ENCODE measurements around the gene SERPINA12. TPM values are rescaled to one million over a fixed set of nuclear protein-coding genes. Genes with fewer than 3 reads are reported as not detected.
"Not testable (repeated sequence)": the region's sequence is repeated elsewhere in the genome, so short reads cannot be mapped to it uniquely, and the experiment has no call there.

The SERPINA12 gene
- total RNA-seq, 2 experiments from 2014 or later, result not detected

GRCh38 chr14:94523265-94523664, 14.0 kb upstream of the SERPINA12 start:
- H3K27ac Mint-ChIP-seq, result no peak overlapping the region
- CTCF ChIA-PET, result no interaction called here
- POLR2A ChIA-PET, result no interaction called here
- peaks cover 24% of the 10 kb centered on the region for H3K27me3 Mint-ChIP-seq
- peaks cover 8% of the 10 kb centered on the region for H3K9me3 Mint-ChIP-seq
- H3K4me1 Mint-ChIP-seq, result no peaks in the 10 kb centered on the region
- DNase-seq, result no peak
- H3K36me3 Mint-ChIP-seq (ENCODE audit: low read depth), result no peaks in the 10 kb centered on the region
- no peak overlapping the region for H3K4me3 Mint-ChIP-seq

GRCh38 chr14:94522115-94522724, 13.0 kb upstream of the SERPINA12 start:
- Mint-ChIP-seq H3K36me3 (ENCODE audit: low read depth) (no peaks in the 10 kb centered on the region), H3K4me3 (no peak overlapping the region), H3K4me1 (no peaks in the 10 kb centered on the region), H3K27me3 (peaks cover 15% of the 10 kb centered on the region), H3K27ac (no peak overlapping the region), H3K9me3 (peaks cover 8% of the 10 kb centered on the region)
- no peak for DNase-seq
- ChIA-PET CTCF (no interaction called here), POLR2A (no interaction called here)

GRCh38 chr14:94521375-94522114, 12.3 kb upstream of the SERPINA12 start:
- H3K27me3 Mint-ChIP-seq, result peaks cover 10% of the 10 kb centered on the region
- POLR2A ChIA-PET, result no interaction called here
- no peak for DNase-seq
- H3K4me3 Mint-ChIP-seq, result no peak overlapping the region
- no peak overlapping the region for H3K27ac Mint-ChIP-seq
- H3K4me1 Mint-ChIP-seq, result no peaks in the 10 kb centered on the region
- no peaks in the 10 kb centered on the region for H3K36me3 Mint-ChIP-seq (ENCODE audit: low read depth)
- H3K9me3 Mint-ChIP-seq, result peaks cover 8% of the 10 kb centered on the region
- CTCF ChIA-PET, result no interaction called here

GRCh38 chr14:94517641-94518257, 8.5 kb upstream of the SERPINA12 start:
- Mint-ChIP-seq H3K4me1 (no peaks in the 10 kb centered on the region), H3K36me3 (ENCODE audit: low read depth) (no peaks in the 10 kb centered on the region), H3K27me3 (no peaks in the 10 kb centered on the region), H3K4me3 (no peak overlapping the region), H3K27ac (no peak overlapping the region), H3K9me3 (peaks cover 8% of the 10 kb centered on the region)
- POLR2A ChIA-PET, result no interaction called here
- no peak for DNase-seq
- CTCF ChIA-PET, result no interaction called here

- no peaks in the 10 kb centered on the region for H3K36me3 Mint-ChIP-seq (ENCODE audit: low read depth)
- no peaks in the 10 kb centered on the region for H3K27me3 Mint-ChIP-seq
- ChIA-PET CTCF (no interaction called here), POLR2A (no interaction called here)
- H3K4me1 Mint-ChIP-seq, result no peaks in the 10 kb centered on the region
- H3K27ac Mint-ChIP-seq, result no peak overlapping the region
- peaks cover 8% of the 10 kb centered on the region for H3K9me3 Mint-ChIP-seq
- H3K4me3 Mint-ChIP-seq, result no peak overlapping the region
- DNase-seq, result no peak
These were observed 8.0 kb upstream of the SERPINA12 start for GRCh38 chr14:94517248-94517640.

GRCh38 chr14:94515856-94516255, 6.6 kb upstream of the SERPINA12 start:
- no peak overlapping the region for H3K4me3 Mint-ChIP-seq
- peaks cover 8% of the 10 kb centered on the region for H3K9me3 Mint-ChIP-seq
- no peak overlapping the region for H3K27ac Mint-ChIP-seq
- no peak for DNase-seq
- no peaks in the 10 kb centered on the region for H3K4me1 Mint-ChIP-seq
- ChIA-PET CTCF (no interaction called here), POLR2A (no interaction called here)
- H3K27me3 Mint-ChIP-seq, result no peaks in the 10 kb centered on the region
- H3K36me3 Mint-ChIP-seq (ENCODE audit: low read depth), result no peaks in the 10 kb centered on the region

- POLR2A ChIA-PET, result no interaction called here
- Mint-ChIP-seq H3K36me3 (ENCODE audit: low read depth) (no peaks in the 10 kb centered on the region), H3K4me1 (no peaks in the 10 kb centered on the region), H3K4me3 (no peak overlapping the region), H3K27ac (no peak overlapping the region), H3K27me3 (no peaks in the 10 kb centered on the region), H3K9me3 (peaks cover 8% of the 10 kb centered on the region)
- no peak for DNase-seq
- CTCF ChIA-PET, result no interaction called here
These were observed 6.2 kb upstream of the SERPINA12 start for GRCh38 chr14:94515426-94515825.

- ChIA-PET CTCF (no interaction called here), POLR2A (no interaction called here)
- no peaks in the 10 kb centered on the region for H3K27me3 Mint-ChIP-seq
- H3K4me3 Mint-ChIP-seq, result no peak overlapping the region
- H3K36me3 Mint-ChIP-seq (ENCODE audit: low read depth), result no peaks in the 10 kb centered on the region
- peaks cover 1% of the 10 kb centered on the region for H3K9me3 Mint-ChIP-seq
- H3K4me1 Mint-ChIP-seq, result no peaks in the 10 kb centered on the region
- DNase-seq, result no peak
- H3K27ac Mint-ChIP-seq, result no peak overlapping the region
These were observed 5.1 kb upstream of the SERPINA12 start for GRCh38 chr14:94514351-94514750.

GRCh38 chr14:94510481-94510880, 1.2 kb upstream of the SERPINA12 start:
- POLR2A ChIA-PET; CTCF ChIA-PET; H3K4me3 Mint-ChIP-seq; H3K4me1 Mint-ChIP-seq; H3K27ac Mint-ChIP-seq; DNase-seq; H3K9me3 Mint-ChIP-seq; H3K27me3 Mint-ChIP-seq; H3K36me3 Mint-ChIP-seq (ENCODE audit: low read depth): not testable (repeated sequence)

GRCh38 chr14:94505641-94506040, 3.6 kb downstream of the SERPINA12 start:
- Mint-ChIP-seq H3K9me3 (no peaks in the 10 kb centered on the region), H3K36me3 (ENCODE audit: low read depth) (no peaks in the 10 kb centered on the region), H3K4me3 (no peak overlapping the region), H3K4me1 (no peaks in the 10 kb centered on the region), H3K27me3 (no peaks in the 10 kb centered on the region), H3K27ac (no peak overlapping the region)
- no peak for DNase-seq
- ChIA-PET POLR2A (no interaction called here), CTCF (no interaction called here)

GRCh38 chr14:94505206-94505605, 4.1 kb downstream of the SERPINA12 start:
- H3K4me3 Mint-ChIP-seq, result no peak overlapping the region
- H3K9me3 Mint-ChIP-seq, result no peaks in the 10 kb centered on the region
- H3K36me3 Mint-ChIP-seq (ENCODE audit: low read depth), result no peaks in the 10 kb centered on the region
- ChIA-PET POLR2A (no interaction called here), CTCF (no interaction called here)
- no peak for DNase-seq
- H3K27ac Mint-ChIP-seq, result no peak overlapping the region
- H3K4me1 Mint-ChIP-seq, result no peaks in the 10 kb centered on the region
- no peaks in the 10 kb centered on the region for H3K27me3 Mint-ChIP-seq

GRCh38 chr14:94501588-94502516, 7.4 kb downstream of the SERPINA12 start:
- Mint-ChIP-seq H3K9me3 (no peaks in the 10 kb centered on the region), H3K4me1 (no peaks in the 10 kb centered on the region), H3K36me3 (ENCODE audit: low read depth) (no peaks in the 10 kb centered on the region), H3K4me3 (no peak overlapping the region), H3K27ac (no peak overlapping the region), H3K27me3 (no peaks in the 10 kb centered on the region)
- no peak for DNase-seq
- ChIA-PET CTCF (no interaction called here), POLR2A (no interaction called here)

- DNase-seq, result no peak
- no peaks in the 10 kb centered on the region for H3K36me3 Mint-ChIP-seq (ENCODE audit: low read depth)
- H3K27ac Mint-ChIP-seq, result no peak overlapping the region
- ChIA-PET CTCF (no interaction called here), POLR2A (no interaction called here)
- no peaks in the 10 kb centered on the region for H3K4me1 Mint-ChIP-seq
- H3K27me3 Mint-ChIP-seq, result peaks cover 2% of the 10 kb centered on the region
- no peaks in the 10 kb centered on the region for H3K9me3 Mint-ChIP-seq
- H3K4me3 Mint-ChIP-seq, result no peak overlapping the region
These were observed 9.0 kb downstream of the SERPINA12 start for GRCh38 chr14:94500264-94500663.

Data from activated CD4-positive, alpha-beta T cell treated with anti-CD3 and anti-CD28 coated beads, Interleukin-2, amount 10 ng/mL, durations not matched to agents 7 days and 5 days (primary cell).